ENCODE results near the gene SDF4.

GRCh38 chr1:1227386-1227785 is 4.4 kb downstream of the SDF4 start:
- no peak for TF ChIP-seq POLR2A (IDR thresholded peaks at IDR 0.05)
- no peak for TF ChIP-seq CTCF (IDR thresholded peaks at IDR 0.05)
- TF ChIP-seq EP300 (IDR thresholded peaks at IDR 0.05), result no peak

All from stomach (tissue), 4 donors.